ENCODE results near the gene CYSTM1.

The CYSTM1 gene

DNA sequence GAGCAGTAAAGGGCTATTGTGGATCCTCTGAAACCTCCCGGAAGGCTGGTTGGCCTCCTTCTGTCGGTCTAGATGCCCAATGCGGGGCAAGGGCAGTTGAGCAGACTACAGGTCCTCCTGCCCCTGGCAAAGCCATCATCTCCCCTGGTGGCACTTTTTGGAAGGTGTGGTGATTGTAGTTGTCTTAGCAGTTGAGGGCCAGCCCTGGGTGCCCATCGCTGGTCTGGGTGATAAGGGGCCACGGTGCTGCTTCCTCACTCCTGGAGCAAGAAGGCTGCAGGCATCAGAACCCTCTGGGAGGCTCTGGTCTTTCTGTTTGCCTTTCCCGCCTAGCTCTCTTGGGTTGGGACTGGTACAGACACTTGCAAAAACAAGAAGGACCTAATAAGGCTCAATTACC is 63.8 kb downstream of the CYSTM1 start:
- no peak for DNase-seq (ENCODE audit: low spot score)

DNA sequence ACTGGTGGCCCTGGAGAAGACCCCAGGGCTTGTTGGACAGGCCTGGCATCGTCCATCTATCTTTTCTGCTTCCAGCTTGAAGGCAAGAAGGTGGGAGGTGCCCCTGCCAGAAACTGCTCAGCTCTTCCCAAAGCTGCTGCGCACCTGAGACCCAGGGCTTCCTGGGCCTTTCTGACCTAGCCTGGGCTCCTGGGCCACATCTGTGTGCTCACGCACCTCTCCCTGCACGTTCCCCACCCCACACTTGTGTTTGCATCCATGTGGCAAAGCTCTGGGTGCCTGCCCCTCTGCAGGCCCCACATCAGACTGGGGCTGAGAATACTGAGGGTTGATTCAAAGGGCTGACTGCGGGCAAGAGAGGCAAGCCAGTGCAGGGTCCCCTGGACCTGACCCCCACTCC is 64.5 kb downstream of the CYSTM1 start:
- DNase-seq (ENCODE audit: low spot score), result no peak

DNA sequence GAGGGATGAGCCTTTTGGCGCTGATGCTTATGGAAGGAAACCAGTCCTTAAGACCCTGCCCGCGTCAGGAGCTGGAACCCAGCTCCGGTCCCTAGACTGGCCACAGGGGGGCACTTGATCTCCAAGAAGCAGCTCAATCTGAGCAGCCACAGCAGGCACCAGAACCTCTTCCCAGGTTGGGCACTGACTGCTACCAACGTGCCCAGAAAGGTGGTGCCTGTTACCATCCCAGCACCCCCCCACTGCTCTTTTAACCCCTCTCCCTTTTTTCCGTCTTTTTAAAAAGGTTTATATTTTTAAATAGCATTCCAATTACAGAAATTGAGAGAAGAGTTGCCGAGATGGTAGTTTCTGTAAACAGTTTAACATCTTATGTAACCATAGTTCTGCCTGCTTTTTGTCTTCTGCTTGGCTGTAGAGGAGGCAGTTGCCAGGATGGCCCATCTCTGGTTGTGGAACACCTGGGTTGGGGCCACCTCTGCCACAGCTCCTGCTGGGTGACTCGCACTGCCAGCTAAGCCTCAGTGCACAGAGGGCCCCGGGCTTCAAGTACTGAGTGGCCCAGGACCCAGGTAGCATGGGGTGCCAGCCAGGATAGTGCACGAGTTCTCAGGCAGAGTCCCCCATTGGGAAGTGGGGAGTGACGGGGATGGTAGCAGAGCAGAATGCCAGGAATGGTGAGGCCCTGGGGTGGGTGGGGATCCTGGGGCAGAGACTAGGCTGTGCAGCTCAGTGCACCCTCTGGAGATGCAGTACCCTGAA is 65.1 kb downstream of the CYSTM1 start:
- peak; percentile 50 for DNase-seq (ENCODE audit: low spot score)

DNA sequence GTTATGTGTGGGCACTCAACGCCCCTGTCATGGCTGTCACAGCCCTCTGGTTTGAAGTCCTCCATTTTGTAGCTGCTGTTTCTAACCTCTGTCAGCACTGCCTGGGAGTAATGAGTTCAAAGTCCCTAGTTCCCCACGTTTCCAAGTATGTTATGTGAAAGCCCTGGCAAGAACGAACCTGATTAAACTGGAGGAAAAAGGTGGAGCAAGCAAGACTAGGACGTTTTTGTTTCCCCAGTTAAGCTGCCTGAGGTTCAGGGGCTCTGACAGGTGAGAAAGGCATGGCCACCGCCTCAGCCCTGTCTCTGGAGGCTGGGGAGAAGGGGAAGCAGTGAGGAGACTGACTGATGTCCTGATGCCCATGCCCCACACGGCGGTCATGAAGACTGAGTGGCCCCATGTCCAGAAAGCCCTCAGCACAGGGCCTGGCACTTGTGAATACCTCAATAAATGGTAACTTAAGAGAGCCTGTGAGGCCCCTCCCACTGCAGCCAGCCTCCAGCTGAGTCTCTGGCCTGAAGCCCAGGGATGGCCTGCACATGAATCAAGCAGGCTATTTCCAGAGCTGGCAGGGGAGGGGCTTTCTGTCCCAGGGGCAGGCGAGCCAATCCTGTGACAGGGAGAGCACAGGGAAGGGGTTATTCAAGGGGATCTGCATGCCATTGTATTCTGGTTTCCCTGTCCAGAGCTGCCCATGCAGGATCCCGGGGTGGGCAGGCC is 66.2 kb downstream of the CYSTM1 start:
- no peak for DNase-seq (ENCODE audit: low spot score)

DNA sequence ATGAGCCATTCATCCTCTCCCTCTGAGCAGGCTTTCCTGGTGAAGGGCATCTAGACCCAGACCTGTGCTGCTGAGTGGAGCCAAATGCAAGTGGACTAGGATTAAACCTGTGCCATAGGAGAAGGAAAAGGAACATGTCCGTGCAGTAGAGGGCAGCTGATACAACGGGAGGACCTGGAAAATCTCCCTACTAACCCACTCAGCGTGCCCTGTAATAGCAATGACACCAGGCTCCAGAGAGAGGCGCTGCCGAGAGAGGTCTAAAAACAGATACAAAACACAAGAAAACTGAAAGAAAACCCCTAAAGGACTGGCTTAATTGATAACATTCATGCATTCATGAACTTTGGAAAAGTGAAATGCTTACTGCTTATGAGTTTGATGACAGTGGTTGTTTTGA is 67.1 kb downstream of the CYSTM1 start:
- DNase-seq (ENCODE audit: low spot score), result no peak

DNA sequence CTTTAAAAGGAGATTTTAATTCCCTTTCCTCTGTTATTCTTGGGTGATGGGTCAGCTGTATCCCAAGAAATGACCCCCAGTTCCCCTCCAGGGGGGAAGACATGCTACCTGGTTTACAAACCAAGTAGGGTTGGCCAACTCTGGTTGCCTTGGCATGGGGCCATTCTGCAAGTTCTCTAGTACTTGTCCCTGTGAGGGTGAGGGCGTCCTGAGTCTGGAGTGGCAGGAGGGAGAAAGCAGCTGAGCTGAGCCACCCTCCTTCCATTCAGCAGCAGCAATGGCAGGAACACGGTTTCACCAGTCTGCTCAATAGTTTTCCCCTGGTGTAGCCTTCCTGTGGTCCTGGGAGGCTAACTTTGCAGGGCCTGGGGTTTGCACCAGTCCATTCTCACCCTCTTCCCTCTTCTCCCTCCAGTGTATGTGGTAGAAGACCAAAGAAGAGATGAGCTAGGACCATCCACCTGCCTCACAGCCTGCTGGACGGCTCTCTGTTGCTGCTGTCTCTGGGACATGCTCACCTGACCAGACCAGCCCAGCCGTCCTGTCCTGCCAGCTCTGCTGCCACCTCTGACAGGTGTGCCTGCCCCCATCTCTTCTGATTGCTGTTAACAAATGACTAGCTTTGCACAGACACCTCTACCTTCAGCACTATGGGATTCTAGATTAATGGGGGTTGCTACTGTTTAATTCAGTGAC is 68.0 kb downstream of the CYSTM1 start:
- no peak for DNase-seq (ENCODE audit: low spot score)

DNA sequence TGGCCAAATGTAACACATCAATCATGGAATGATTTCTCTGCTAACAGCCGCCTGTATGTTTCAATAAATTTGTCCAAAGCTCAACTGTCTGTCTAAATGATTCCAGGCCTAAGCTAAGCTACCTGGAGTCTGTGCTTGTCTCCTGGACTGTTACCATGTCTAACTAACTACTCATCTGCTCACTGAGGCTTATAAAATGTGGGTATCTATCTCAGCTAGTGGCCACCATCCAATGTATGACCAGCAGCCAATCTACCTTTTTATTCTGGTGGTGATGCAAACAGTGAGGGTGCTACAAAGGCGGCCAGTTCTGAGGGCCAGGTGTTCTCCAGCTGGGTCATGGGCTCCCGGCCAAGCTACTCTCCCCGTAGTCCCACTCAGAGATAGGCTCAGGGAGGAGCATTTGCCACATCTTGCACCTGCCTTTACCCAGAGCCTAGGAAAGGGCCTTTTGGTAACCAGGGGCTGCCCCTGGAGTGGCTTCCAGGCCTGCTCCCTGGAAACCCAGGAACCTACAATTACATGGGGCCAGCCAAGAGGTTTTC is 68.8 kb downstream of the CYSTM1 start:
- DNase-seq (ENCODE audit: low spot score), result no peak

DNA sequence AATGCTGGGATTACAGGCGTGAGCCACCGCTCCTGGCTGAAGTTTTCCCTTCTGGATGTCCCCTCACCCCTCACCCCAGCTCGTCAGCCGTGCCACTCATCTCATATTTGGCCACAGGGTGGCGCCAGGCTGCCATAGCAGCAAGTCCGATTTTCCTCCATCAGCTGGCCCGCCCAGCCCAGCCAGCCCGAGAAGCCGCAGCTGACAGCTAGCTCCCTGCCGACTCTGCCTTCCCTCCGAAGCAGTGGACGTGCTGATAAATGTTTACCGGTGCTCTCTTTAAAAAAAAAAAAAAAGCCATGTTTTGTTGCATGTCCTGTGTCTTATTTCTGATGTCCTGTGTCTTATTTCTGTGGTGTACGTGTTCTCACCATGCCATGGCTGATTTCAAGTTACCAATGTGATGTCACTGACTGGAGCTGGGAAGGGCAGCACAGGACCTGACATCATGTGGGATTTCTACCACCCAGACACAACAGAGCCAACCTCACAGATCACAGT is 69.6 kb downstream of the CYSTM1 start:
- peak; percentile 76 for DNase-seq (ENCODE audit: low spot score)

DNA sequence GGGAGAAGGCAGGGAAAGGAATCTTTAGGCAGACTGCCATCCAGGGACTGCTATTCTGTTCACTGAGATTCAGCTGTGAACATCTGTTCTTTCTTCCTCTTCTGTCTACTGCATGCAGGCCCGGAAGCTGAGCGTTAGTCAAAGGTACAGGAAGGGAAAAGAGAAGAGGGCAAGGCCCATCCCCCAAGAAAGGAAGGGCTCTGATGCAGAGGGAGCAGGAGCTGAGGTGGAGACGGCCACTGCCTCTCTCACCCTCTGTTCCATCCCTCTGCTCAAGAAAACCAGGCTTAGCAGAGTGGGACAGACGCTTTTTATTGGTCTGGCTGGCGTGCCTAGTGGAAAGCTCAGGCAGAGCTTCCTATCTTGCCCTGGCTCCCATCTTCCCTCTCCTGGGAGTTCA is 70.4 kb downstream of the CYSTM1 start:
- no peak for DNase-seq (ENCODE audit: low spot score)

DNA sequence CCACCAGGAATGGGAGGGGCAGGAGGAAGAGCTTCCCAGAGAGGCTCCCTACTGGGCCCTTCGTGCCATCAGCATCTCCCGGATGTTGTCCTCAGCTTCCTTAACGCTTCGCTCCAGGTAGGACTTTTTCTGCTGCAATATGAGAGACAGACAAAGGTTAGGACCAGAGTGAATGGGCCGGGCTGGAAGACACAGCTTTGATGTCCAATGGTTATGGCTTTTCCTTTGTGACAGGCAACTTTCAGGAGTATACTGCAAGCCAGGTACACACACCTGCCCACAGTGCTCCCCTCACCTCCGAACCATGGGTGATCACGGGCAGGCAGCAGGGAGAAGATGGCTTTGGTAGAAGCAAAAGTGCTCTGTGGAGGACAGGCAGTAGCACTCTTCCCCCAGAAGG is 70.9 kb downstream of the CYSTM1 start:
- DNase-seq (ENCODE audit: low spot score), result no peak

DNA sequence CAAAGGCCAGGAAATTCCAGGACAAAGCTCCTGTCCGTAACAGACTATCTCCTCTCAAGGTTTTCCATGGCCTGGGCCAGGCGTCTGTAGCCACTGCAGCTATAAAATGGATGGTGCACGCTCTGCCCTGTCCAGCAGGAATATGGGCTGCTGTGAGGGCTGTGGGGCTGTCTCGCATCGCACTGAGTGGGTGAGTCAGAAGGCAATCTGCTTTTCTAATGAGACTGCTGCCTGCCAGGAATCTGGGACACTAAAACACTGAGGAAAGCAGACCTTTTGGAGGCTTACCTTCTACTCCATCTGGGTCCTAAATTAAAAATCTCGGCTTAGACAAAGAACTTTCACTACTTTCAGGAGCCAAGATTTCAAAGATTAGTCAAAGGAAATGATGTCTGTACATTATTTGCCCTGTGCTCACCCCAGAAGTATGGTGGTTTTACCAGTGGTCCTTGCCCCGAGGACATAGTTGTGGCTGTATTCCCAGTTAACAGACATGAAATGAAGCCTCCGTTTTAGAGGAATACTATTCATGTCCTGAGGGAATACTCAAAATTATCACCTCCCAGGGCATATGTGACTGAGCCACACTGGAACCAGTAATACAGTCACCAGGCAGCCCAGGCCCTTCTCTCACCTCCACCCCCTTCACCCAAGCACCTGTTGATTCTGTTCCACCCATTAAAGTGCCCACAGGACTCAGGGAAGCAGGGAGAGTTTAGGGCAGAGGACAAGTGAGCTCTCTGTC is 71.6 kb downstream of the CYSTM1 start:
- DNase-seq (ENCODE audit: low spot score), result no peak

DNA sequence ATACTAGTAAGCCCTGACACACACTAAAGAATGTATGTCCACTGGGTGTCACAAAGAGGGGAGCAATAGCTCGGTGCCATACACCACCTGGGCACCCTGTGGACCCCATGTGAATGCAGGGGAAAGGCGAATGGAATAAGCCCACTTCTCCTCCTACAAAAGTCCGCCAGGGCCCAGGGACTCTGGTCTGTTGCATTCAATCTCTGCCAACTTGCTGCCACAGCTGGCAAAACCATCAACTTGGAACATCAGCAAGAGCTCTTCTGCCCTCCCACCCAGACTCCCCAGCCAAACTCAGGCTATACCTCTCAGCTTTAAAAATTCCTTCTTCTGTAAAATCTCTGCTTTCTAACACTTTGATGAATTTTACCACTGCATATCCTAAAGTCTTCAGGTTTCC is 73.4 kb downstream of the CYSTM1 start:
- no peak for DNase-seq (ENCODE audit: low spot score)

DNA sequence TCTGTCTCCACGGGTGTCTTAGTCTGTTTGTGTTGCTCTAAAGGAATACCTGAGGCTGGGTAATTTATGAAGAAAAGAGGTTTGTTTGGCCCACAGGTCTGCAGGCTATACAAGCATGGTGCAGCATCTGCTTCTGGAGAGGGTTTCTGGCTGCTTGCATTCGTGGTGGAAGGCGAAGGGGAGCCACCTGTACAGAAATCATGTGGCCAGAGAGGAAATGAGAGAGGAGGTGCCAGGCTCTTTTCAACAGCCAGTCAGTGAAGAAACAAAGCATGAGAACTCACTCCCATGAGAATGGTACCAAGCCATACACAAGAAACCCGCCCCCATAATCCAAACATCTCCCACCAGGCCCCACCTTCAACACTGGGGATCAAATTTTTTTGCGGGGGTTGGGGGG is 74.5 kb downstream of the CYSTM1 start:
- DNase-seq (ENCODE audit: low spot score), result no peak

DNA sequence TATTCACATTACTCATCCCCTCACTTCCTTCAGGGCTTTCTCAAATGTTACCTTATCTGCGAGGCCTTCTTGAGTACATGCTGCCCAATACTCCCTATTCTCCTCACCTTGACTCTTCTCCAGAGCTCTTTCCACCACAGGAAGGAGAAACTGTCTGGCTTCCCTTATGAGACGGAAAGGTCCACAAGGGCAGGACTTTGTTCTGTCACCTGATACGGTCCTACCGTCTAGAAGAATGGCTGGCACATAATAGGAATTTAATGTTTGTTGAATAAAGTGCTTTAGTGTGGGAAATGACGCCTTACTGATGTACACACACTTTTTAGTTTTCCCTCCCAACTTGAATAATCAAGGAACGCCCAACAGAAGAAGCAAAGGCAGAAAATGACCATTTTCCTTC is 75.4 kb downstream of the CYSTM1 start:
- DNase-seq (ENCODE audit: low spot score), result no peak

DNA sequence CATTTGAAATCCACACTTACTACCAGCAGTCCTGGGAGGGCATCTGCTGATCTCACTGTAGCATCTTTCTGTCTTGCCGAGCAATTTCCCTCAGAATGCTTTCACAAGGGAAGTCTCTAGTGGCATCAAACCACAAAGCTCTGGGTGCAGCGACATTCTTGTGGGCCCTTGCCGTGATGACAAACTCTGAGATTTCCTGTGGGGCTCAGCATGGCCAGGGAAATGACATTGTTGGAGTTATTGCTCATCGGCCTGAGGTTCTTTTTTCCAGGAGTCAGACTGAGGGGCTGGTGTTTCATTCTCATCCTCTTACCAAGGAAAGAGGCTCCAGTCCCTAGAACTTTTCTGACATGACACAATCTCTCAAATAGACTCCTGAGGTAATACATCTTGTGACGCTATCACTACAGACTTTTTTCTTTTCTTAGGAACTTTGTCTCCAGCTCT is 76.6 kb downstream of the CYSTM1 start:
- peak; percentile 86 for DNase-seq (ENCODE audit: low spot score)

DNA sequence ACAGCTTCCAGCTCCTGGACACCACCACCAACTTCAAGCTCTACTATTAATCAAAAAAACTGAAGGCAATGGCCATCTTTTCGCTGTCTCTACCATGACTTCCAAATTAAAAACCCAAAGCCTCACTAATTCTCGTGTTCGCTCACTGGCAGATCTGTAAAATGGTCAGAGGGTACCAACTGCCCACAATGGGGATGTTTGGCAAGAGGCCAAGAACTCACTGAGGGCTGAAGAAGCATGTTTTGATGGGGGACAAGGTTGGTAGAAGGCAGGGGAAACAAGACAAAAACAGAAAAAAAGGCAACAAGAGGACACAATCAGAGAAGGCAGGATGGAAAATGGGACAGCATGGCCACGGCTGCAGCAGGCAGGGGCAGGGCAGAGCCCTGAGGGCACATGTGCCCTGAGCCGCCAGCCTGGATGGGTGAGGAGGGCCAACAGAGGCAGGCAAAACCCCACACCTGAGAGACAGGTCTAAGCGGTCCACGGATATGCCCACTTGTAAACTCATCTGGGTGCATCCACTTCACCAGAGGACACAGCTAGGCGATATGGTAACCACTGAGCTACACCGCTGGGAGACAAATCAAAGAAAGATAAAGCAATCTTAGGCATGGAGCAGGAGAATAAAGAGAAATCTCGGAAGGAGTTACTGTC is 77.6 kb downstream of the CYSTM1 start:
- DNase-seq (ENCODE audit: low spot score), result no peak

DNA sequence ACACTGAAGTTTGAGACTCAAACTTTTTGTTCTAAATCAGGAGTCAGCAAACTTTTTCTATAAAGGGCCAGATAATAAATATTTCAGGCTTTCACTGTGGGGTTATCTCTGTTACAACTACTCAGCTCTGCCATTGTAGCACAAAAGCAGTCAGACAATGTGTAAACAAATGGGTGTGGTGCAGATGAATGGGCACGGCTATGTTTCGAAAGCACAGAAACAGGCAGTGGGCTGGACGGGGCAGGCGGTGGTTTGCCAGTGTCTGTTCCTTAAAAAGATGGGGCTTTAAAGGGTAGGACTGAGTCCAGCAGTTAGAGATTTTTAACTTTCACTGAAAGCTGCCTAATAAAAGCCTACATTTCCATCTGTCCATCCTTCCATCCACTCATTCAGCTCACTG is 79.0 kb downstream of the CYSTM1 start:
- peak; percentile 21 for DNase-seq (ENCODE audit: low spot score)

DNA sequence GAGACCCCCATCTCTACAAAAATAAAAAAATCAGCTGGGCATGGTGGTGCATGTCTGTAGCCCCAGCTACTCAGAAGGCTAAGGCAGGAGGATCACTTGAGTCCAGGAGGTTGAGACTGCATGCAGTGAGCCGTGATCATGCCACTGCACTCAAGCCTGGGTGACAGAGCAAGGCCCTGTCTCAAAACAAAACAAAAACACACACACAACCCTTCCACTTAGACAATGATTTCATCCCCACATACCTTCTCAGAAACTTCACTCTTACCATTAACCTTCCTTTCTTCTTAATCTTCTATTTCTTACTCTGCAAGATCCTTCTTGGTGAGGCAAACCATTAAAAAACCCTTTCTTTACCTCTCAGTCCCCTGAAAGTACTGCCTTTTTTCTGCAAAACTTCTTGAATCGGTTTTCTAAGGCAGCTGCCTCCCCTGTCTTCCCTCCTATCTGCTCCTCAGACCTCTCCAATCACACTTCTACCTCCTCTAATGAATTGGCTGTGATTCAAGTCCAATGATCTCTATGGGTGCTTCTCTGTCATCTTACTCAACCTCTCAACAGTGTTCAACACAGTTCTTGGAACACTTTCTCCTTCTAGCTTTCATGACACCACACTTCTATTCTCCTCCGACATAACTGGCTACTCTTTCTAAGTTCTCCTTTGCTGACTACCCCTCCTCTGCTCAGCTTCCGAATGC is 80.6 kb downstream of the CYSTM1 start:
- peak; percentile 24 for DNase-seq (ENCODE audit: low spot score)

DNA sequence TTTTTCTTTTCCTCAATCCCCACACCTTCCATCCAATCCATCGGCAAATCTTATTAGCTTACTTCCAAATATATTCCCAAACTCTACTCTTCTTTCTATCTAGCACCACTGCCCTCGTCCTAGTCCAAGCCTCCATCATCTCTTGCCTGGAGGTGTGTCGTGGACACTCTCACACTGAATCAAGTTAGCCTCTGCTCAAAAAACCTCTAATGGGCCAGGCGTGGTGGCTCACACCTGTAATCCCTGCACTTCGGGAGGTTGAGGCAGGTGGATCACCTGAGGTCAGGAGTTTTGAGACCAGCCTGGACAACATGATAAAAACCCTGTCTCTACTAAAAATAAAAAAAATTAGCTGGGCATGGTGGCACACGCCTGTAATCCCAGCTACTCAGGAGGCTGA is 81.7 kb downstream of the CYSTM1 start:
- DNase-seq (ENCODE audit: low spot score), result no peak

DNA sequence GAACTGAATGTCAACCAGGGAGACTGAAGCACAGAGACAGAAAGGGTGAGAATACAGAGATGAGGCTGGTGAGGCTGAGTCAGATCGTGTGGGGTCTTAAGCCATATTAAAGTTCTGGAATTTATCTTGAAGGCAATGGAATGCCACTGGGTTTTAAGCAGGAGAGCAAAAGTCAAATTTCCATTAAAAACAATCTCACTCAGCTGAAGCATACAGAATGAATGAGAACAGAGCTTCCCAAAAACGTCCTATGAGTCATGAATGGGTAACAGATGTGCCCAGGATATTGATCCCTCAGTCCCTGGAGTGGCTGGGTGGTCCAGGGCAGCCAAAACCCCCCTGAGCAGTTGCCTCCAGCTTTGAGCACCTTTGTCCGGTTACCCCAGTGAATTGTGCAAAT is 83.0 kb downstream of the CYSTM1 start:
- DNase-seq (ENCODE audit: low spot score), result no peak

DNA sequence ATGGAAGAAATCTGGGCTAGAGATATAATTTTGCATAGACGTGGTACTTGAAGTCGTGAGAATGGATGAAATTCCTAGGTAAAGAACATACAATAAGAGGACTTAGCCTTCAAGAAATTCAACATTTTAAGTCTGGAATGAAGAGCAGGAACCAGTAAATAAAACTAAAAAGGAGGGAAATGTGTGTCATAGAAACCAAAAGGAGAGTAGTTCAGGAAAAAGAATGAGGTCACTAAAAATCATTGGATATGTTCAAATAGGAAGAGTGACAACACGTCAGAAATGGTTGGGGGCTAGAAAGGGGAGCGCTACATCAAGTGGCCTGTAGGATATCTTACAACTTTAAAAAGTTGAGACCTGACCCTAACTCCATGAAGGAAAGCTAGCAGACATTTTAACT is 83.9 kb downstream of the CYSTM1 start:
- DNase-seq (ENCODE audit: low spot score), result no peak

All from CD4-positive, alpha-beta T cell treated with Interleukin-15 for 4 hours (primary cell).